ENCODE measurements around the gene EFHC2. TPM values are rescaled to one million over a fixed set of nuclear protein-coding genes. Genes with fewer than 3 reads are reported as not detected.

The EFHC2 gene
- total and polyA plus RNA-seq, 11 donors = 1.8 to 15.6 (median 7.5) TPM

DNA sequence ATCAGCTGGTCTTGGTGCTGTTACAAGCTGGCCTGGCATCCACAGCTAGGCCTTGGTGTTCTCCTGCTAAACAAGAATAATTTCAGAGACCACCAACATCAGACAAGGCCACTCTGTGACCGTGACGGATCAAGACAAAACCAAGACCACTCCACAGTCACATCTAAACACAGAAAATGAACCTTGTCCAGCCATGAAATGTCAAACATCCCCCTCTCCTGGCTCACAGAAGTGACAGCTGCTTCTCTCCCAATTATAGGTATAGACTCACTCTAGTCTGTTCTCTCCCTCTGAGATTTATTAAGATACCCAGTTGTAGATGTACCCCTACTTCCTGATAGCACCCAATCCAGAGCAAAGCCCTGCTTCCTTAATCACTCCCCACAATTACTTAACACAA, 40.4 kb downstream of the EFHC2 start:
- H3K36me3 ChIP-seq = no peaks in the 10 kb centered on the region
- 62 to 82% (median 74%) methylated on average over 2 of the region's 2 CpGs for WGBS, 4 donors
- no peak overlapping the region for H3K4me3 ChIP-seq
- no peak overlapping the region for H3K27ac ChIP-seq
- peaks cover 0 to 15% (median 0%) of the 10 kb centered on the region in 9 donors for H3K27me3 ChIP-seq
- H3K4me1 ChIP-seq = no peaks in the 10 kb centered on the region
- ATAC-seq (no peak), DNase-seq (no peak)
- H3K9me3 ChIP-seq = no peaks in the 10 kb centered on the region
- TF ChIP-seq, protein P1, sequence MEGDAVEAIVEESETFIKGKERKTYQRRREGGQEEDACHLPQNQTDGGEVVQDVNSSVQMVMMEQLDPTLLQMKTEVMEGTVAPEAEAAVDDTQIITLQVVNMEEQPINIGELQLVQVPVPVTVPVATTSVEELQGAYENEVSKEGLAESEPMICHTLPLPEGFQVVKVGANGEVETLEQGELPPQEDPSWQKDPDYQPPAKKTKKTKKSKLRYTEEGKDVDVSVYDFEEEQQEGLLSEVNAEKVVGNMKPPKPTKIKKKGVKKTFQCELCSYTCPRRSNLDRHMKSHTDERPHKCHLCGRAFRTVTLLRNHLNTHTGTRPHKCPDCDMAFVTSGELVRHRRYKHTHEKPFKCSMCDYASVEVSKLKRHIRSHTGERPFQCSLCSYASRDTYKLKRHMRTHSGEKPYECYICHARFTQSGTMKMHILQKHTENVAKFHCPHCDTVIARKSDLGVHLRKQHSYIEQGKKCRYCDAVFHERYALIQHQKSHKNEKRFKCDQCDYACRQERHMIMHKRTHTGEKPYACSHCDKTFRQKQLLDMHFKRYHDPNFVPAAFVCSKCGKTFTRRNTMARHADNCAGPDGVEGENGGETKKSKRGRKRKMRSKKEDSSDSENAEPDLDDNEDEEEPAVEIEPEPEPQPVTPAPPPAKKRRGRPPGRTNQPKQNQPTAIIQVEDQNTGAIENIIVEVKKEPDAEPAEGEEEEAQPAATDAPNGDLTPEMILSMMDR (IDR thresholded peaks at IDR 0.05) = peak in 2 of 12 donors; percentile 12
- TF ChIP-seq POLR2A (IDR thresholded peaks at IDR 0.05) = no peak
- intact Hi-C loops (cut with DNase I) = no loop called here

DNA sequence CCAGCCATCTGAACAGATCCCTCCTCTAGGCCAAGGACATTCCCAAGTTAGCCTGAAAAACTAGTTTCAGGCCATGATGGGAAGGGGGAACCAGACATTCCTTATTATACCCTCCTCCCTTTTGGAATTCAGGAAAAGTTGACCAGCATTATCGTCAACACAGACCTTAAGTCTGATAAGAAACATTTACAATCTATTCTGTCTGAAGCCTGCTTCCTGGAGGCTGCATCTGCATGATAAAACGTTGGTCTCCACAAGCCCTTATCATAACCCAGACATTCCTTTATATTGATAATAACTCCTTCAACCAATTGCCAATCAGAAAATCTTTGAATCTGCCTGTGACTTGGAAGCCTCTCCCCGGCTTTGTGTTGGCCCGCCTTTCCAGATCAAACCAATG, 44.3 kb downstream of the EFHC2 start:
- no peak for ATAC-seq
- intact Hi-C loops (cut with DNase I) = no loop called here
- no peaks in the 10 kb centered on the region for H3K9me3 ChIP-seq
- no peaks in the 10 kb centered on the region for H3K36me3 ChIP-seq
- H3K4me3 ChIP-seq = no peak overlapping the region
- H3K4me1 ChIP-seq = no peaks in the 10 kb centered on the region
- no peak overlapping the region for H3K27ac ChIP-seq
- WGBS, 4 donors = 35 to 59% (median 48%) methylated on average over 4 of the region's 4 CpGs
- peaks cover 0 to 33% (median 0%) of the 10 kb centered on the region in 9 donors for H3K27me3 ChIP-seq
- no peak for DNase-seq
- TF ChIP-seq, protein P1 (IDR thresholded peaks at IDR 0.05) = no peak
- no peak for TF ChIP-seq POLR2A (IDR thresholded peaks at IDR 0.05)

DNA sequence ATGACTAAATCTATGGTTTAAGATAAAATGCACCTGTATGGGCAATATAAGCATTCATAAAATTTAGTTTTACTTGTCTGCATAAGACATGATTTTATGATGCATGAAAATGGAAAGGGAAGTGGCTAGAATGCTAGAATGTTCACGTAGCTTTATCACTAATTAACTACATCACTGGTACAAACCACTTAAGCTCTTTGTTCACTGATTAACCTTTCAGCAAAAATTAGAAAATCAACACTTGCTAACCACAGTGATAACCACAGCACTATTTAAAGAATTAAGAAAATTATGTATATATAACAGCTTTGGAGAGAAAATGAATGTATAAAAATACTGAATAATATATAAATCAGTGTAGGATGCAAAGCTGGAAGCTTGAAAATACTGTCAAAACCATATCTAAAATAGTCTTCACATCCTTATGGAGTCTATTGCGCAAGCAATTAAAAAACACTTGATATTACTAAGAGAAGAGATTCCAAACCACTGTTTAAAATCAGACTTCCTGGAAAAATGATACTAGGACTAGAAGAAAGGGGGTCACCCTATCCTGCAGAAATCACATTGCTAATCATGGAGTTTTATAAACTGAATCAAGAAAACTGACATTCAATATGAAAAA, 51.9 kb downstream of the EFHC2 start:
- intact Hi-C loops (cut with DNase I) = no loop called here
- DNase-seq (no peak), ATAC-seq (no peak)
- 56 to 69% (median 64%) methylated on average over 2 of the region's 2 CpGs for WGBS, 4 donors
- H3K4me3 ChIP-seq = no peak overlapping the region
- H3K4me1 ChIP-seq = no peaks in the 10 kb centered on the region
- no peaks in the 10 kb centered on the region for H3K9me3 ChIP-seq
- H3K27ac ChIP-seq = no peak overlapping the region
- no peak for TF ChIP-seq POLR2A (IDR thresholded peaks at IDR 0.05)
- TF ChIP-seq, protein P1 (IDR thresholded peaks at IDR 0.05) = no peak
- H3K27me3 ChIP-seq = peaks cover 0 to 28% (median 0%) of the 10 kb centered on the region in 9 donors
- no peaks in the 10 kb centered on the region for H3K36me3 ChIP-seq

DNA sequence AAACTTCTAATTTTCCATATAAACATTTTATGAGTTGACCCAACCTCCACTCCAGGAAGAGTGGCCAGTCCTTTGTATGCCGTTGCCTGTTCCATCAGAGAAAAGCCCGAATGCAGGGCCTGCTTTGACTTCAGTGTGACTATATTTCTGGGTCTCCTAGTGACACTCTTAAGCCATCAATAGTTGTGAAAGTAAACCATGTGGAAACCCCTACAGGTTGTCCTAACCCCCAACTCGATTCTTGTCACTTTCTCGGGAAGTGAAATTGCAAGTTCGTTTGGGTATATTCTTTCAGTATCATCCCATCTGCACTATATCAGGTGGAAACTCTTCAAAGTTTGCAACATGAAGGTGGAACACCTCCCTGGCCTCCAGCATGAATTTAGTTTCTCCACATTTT, 52.8 kb downstream of the EFHC2 start:
- WGBS, 4 donors = 84 to 91% (median 86%) methylated on average over 5 of the region's 5 CpGs
- ATAC-seq = no peak
- H3K27me3 ChIP-seq = peaks cover 0 to 26% (median 0%) of the 10 kb centered on the region in 9 donors

More for the DNA sequence above, 52.8 kb downstream of the EFHC2 start:
- H3K4me1 ChIP-seq = no peaks in the 10 kb centered on the region
- no peaks in the 10 kb centered on the region for H3K9me3 ChIP-seq
- no peak overlapping the region for H3K27ac ChIP-seq
- no peak for TF ChIP-seq POLR2A (IDR thresholded peaks at IDR 0.05)
- TF ChIP-seq, protein P1 (IDR thresholded peaks at IDR 0.05) = no peak
- intact Hi-C loops (cut with DNase I) = no loop called here
- no peak for DNase-seq
- H3K4me3 ChIP-seq = no peak overlapping the region
- no peaks in the 10 kb centered on the region for H3K36me3 ChIP-seq
